Psoas muscle (tissue), 8 donors: ENCODE measurements around the gene EVC. TPM values are rescaled to one million over a fixed set of nuclear protein-coding genes. Genes with fewer than 3 reads are reported as not detected.
"Not testable (repeated sequence)": the region's sequence is repeated elsewhere in the genome, so short reads cannot be mapped to it uniquely, and the experiment has no call there.

ENCODE experiments used
- ATAC-seq, 4 donors: fragments of 200-7000 bp; cut with Tn5 transposase; one replicate each; pipeline ENCODE4 v1.9.1; 2020; ENCODE audit warnings: moderate library complexity in 3 of 4, mild to moderate bottlenecking in 2 of 4
- DNase-seq, 2 donors: peaks; one replicate each; pipeline ENCODE4 v3.0.0-alpha.2; 2020
- H3K27ac ChIP-seq: fragments of 200-600 bp; one replicate; pipeline ENCODE4 v1.8.0; 2022
- H3K27me3 ChIP-seq, 3 donors: fragments of 200-600 bp in 1 of 3; one replicate each; pipeline versions ENCODE4 v1.6.1 to v1.8.0; 2013 to 2022; ENCODE audit warnings: low read length in 2 of 3, mild to moderate bottlenecking in 2 of 3, moderate library complexity in 1 of 3; ENCODE audit not compliant: insufficient read depth in 3 of 3
- H3K36me3 ChIP-seq, 2 donors: fragments of 200-600 bp in 1 of 2; one replicate each; pipeline versions ENCODE4 v1.6.1 to v1.8.0; 2013 to 2022; ENCODE audit warnings: low read depth in 1 of 2, mild to moderate bottlenecking in 1 of 2, moderate library complexity in 1 of 2; ENCODE audit not compliant: insufficient read depth in 1 of 2
- H3K4me1 ChIP-seq: fragments of 200-600 bp; one replicate; pipeline ENCODE4 v1.8.0; 2022
- H3K4me3 ChIP-seq: fragments of 200-600 bp; one replicate; pipeline ENCODE4 v1.8.0; 2022; ENCODE audit warnings: mild to moderate bottlenecking
- H3K9me3 ChIP-seq: fragments of 200-600 bp; one replicate; pipeline ENCODE4 v1.8.0; 2022
- WGBS, 3 donors: extraction: QIAGEN DNeasy Blood & Tissue Kit; methylation state at CpG; one replicate each; pipeline versions ENCODE4 v1.1.6 to v1.1.7; 2013; 5-methylcytosine and 5-hydroxymethylcytosine counted together
- intact Hi-C, 2 donors: fragments of 100-400 bp; cut with DNase I; formaldehyde crosslinking; loops; one replicate each; pipeline versions ENCODE4 v1.11.0 to v1.14.2; 2022
- polyA plus RNA-seq, 3 donors: library from polyadenylated mRNA; stranded (reverse); fragments of 200-250 nt; gene quantifications; one replicate each; pipeline ENCODE4 v1.2.3, GENCODE V29; 2013
- total RNA-seq, 4 donors: library from RNA; stranded (reverse); fragmentation: NEBNext Ultra II Directional in 2 of 4; extraction: Animal tissue kit (Norgen Biotek cat#: 25700) in 2 of 4; gene quantifications; one replicate each; pipeline versions ENCODE4 v1.2.1 to v1.2.4, GENCODE V29; 2021 to 2023
- TF ChIP-seq, protein P1 (sequence below): fragments of 200-600 bp; IDR thresholded peaks from one replicate; pipeline ENCODE4 v1.8.0; 2022; ENCODE audit warnings: antibody characterized with exemption
- donor health status: healthy with polysubstance abuse.
- donor health status: DM: no; HTN: no; CAD: no; lungs with moderate emphysema.
- donor health status: Bipolar disorder and iron deficiency.
- donor health status: healthy.
- donor health status: DM: yes; HTN: yes; CAD: no.
- donor health status: DM: no; HTN: no; CAD: no.
- donor health status: DM: no; HTN: no; CAD: no.
- donor health status: DM: yes; HTN: yes; CAD: no.

EVC gene
- total and polyA plus RNA-seq, 7 donors: 0.56 to 3.8 (median 1.5) TPM

DNA sequence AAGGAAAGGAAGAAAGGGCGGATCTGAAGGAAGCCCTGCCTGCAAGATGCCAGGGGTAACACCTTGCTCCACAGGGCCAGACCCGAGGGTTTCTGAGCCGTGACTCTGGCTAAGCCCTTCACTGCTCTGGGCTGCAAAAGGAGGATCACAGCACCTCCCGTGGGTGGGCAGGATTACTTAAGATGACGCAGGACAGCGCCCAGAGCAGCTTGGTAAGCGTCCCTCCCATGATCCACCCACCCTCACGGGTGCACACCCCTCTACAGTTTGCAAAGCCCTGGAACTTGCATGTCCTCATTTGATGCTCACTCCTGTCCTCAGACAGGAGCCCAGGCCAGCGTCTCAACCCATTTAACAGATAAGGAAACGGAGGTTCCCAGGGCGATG lies 117.0 kb downstream of the EVC start:
- Histone ChIP-seq H3K36me3 (no peaks in the 10 kb centered on the region), H3K4me1 (no peaks in the 10 kb centered on the region), H3K27me3 (no peaks in the 10 kb centered on the region), H3K4me3 (no peak overlapping the region), H3K9me3 (no peaks in the 10 kb centered on the region), H3K27ac (no peak overlapping the region)
- 75 to 84% (median 78%) methylated on average over 11 of the region's 11 CpGs for WGBS, 3 donors
- intact Hi-C loops: loop anchor here in 1 of 2 donors (10.0 kb wide), 1 partner anchor 147 kb away; no protein-coding TSS in a partner anchor
- DNase-seq (no peak), ATAC-seq (no peak)
- TF ChIP-seq, protein P1, sequence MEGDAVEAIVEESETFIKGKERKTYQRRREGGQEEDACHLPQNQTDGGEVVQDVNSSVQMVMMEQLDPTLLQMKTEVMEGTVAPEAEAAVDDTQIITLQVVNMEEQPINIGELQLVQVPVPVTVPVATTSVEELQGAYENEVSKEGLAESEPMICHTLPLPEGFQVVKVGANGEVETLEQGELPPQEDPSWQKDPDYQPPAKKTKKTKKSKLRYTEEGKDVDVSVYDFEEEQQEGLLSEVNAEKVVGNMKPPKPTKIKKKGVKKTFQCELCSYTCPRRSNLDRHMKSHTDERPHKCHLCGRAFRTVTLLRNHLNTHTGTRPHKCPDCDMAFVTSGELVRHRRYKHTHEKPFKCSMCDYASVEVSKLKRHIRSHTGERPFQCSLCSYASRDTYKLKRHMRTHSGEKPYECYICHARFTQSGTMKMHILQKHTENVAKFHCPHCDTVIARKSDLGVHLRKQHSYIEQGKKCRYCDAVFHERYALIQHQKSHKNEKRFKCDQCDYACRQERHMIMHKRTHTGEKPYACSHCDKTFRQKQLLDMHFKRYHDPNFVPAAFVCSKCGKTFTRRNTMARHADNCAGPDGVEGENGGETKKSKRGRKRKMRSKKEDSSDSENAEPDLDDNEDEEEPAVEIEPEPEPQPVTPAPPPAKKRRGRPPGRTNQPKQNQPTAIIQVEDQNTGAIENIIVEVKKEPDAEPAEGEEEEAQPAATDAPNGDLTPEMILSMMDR: no peak

DNA sequence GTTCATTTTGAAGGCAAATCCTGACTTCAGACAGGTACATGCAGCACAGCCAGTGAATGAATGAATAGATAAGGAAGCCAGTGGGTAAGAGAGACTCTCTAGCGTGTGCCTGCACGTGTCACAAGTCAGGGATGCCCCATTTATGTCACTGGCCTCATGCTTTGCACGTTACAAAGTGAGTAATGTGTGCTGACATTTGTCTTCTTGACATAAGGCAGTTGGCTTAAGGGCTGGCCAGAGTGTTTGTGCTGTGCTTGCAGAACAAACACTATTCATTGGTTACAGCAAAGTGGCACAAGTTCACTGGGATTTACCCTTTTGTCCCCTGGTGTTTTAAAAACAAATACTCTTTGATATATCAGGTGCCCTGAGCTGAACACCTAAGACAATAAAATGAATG lies 125.9 kb downstream of the EVC start:
- intact Hi-C loops: no loop called here
- no peak for ATAC-seq

DNA sequence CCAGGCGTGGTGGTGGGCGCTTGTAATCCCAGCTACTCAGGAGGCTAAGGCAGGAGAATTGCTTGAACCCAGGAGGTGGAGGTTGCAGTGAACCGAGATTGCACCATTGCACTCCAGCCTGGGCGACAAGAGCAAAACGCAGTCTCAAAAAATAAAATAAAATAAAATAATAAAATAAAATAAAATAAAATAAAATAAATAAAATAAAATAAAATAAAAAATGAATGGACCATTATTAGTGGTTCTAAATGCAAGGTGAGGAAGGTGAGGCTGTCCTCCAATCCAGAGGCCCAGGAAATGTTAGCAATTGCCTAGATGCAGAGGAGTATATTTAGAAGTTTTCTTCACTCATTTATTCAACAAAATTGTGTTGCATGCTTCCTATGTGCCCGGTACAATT lies 126.5 kb downstream of the EVC start:
- H3K4me1 ChIP-seq, H3K27ac ChIP-seq, H3K9me3 ChIP-seq, H3K27me3 ChIP-seq, DNase-seq, H3K4me3 ChIP-seq, intact Hi-C loops, ATAC-seq, H3K36me3 ChIP-seq: not testable (repeated sequence)
- 89 to 96% (median 90%) methylated on average over 6 of the region's 6 CpGs for whole genome bisulfite sequencing, 3 donors

More for the DNA sequence above, 125.9 kb downstream of the EVC start:
- WGBS, 3 donors: 30 to 49% (median 38%) methylated on average over 3 of the region's 3 CpGs
- DNase-seq: no peak
- TF ChIP-seq, protein P1: no peak
- Histone ChIP-seq H3K36me3 (no peaks in the 10 kb centered on the region), H3K27me3 (peaks cover 0 to 4% (median 0%) of the 10 kb centered on the region in 3 donors), H3K4me3 (no peak overlapping the region), H3K9me3 (no peaks in the 10 kb centered on the region), H3K27ac (no peak overlapping the region), H3K4me1 (no peaks in the 10 kb centered on the region)

DNA sequence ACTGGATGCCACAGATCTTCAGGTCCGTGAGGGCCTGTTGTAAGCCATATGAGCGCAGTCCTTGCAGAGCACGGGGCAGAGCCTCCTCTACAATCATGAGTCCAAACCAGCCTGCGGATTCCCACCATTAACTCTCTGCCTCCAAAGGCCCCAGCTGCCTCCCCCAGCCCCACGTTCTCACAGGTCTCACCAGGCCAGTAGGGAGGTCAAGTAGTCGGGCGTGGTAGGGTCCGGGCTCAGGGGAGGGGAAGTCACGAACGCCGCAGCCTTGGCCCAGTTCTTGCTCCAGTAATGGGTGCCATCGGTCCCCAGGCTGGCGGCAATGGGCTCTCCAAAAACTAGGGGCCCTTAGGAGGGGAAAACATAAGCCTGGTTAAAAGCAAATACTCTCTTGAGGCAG lies 128.3 kb downstream of the EVC start:
- Histone ChIP-seq H3K36me3 (no peaks in the 10 kb centered on the region), H3K27ac (no peak overlapping the region), H3K27me3 (peaks cover 0 to 4% (median 2%) of the 10 kb centered on the region in 3 donors), H3K9me3 (no peaks in the 10 kb centered on the region), H3K4me3 (no peak overlapping the region), H3K4me1 (no peaks in the 10 kb centered on the region)
- 77 to 84% (median 81%) methylated on average over 13 of the region's 13 CpGs for WGBS, 3 donors
- ATAC-seq (no peak), DNase-seq (no peak)
- intact Hi-C loops: no loop called here
- TF ChIP-seq, protein P1: no peak

DNA sequence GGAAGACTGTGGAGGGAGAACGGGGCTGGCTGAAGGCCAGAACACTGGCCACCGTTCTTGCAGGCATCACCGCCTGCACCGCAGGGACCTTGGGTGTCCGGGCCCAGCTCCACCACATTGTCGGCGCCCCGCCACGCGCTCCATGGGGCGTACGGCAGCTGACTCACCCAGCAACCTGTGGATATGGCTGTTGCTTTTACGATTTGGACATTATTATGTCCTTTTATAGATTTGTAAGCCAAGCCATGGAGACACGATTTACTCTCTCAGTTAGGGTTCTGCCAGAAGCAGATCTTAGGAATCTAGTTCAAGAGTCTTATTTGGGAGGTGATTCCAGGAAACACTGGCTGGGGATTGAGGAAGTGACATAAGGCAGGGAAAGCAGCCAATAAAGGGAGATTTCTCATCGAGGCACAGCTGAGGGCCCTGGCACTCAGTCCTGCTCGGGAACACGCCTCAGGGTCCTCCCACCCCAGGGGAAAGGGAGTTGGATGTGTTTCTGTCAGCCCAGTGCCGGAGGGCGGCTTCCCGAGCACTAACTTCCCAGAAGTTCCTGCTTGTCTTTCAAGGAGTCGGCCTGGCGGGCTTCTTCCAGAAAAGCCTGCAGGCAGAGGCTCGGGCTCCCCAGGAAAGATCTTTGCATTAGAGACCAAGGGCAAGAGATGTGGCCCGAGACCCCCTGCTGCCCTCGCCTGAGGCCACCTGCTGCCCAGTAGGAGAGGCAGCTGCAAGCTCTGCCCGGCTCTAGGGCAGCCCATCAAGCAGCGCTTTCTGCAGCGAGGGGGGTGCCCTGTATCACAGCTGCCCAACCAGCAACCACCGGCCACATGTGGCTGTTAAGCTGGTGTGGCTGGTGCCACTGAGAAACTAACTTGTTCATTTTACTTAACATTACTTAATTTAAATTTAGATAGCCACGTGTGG lies 129.0 kb downstream of the EVC start:
- ATAC-seq (peak in 3 of 4 donors; percentile 50 to 67 (median 59)), DNase-seq (peak; percentile 65 to 79)
- Histone ChIP-seq H3K9me3 (no peaks in the 10 kb centered on the region), H3K36me3 (no peaks in the 10 kb centered on the region), H3K4me1 (no peaks in the 10 kb centered on the region), H3K27ac (no peak overlapping the region), H3K4me3 (peak overlapping the region; percentile 11), H3K27me3 (peaks cover 0 to 4% (median 3%) of the 10 kb centered on the region in 3 donors)
- intact Hi-C loops: no loop called here
- WGBS, 3 donors: 15 to 32% (median 19%) methylated on average over 30 of the region's 30 CpGs
- TF ChIP-seq, protein P1: no peak
